GM12872 (cell line): ENCODE measurements around the gene ORAI3.

Experiments
- TF ChIP-seq, protein P1 (sequence below): IDR thresholded peaks from 3 replicates; pipeline ENCODE4 v1.5.1; 2011; ENCODE audit warnings: low read depth, mild to moderate bottlenecking, low read length, moderate library complexity; ENCODE audit not compliant: insufficient read depth

Gene ORAI3

DNA sequence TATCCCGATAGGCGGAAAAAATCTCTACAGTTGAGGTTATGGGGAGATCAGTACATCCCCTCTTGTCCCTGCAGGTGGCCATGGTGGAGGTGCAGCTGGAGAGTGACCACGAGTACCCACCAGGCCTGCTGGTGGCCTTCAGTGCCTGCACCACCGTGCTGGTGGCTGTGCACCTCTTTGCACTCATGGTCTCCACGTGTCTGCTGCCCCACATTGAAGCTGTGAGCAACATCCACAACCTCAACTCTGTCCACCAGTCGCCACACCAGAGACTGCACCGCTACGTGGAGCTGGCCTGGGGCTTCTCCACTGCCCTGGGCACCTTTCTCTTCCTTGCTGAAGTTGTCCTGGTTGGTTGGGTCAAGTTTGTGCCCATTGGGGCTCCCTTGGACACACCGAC lies 4.2 kb downstream of the ORAI3 start:
- TF ChIP-seq, protein P1, sequence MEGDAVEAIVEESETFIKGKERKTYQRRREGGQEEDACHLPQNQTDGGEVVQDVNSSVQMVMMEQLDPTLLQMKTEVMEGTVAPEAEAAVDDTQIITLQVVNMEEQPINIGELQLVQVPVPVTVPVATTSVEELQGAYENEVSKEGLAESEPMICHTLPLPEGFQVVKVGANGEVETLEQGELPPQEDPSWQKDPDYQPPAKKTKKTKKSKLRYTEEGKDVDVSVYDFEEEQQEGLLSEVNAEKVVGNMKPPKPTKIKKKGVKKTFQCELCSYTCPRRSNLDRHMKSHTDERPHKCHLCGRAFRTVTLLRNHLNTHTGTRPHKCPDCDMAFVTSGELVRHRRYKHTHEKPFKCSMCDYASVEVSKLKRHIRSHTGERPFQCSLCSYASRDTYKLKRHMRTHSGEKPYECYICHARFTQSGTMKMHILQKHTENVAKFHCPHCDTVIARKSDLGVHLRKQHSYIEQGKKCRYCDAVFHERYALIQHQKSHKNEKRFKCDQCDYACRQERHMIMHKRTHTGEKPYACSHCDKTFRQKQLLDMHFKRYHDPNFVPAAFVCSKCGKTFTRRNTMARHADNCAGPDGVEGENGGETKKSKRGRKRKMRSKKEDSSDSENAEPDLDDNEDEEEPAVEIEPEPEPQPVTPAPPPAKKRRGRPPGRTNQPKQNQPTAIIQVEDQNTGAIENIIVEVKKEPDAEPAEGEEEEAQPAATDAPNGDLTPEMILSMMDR = no peak

DNA sequence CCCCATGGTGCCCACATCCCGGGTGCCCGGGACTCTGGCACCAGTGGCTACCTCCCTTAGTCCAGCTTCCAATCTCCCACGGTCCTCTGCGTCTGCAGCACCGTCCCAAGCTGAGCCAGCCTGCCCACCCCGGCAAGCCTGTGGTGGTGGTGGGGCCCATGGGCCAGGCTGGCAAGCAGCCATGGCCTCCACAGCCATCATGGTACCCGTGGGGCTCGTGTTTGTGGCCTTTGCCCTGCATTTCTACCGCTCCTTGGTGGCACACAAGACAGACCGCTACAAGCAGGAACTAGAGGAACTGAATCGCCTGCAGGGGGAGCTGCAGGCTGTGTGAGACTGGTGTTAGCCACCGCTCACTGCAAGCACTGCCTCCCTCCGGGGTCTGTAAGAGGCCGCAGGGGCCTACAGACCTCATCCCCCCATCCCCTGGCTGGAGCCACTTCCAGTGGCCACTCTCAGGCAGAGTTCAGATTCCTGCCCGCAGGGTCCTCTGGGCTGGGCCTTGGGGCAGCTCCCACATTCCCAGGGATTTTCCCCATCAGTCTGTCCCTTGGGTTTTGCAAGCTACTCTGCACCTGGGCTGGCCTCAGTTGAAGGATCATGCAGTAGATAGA lies 4.8 kb downstream of the ORAI3 start:
- TF ChIP-seq, protein P1 = peak; percentile 85

DNA sequence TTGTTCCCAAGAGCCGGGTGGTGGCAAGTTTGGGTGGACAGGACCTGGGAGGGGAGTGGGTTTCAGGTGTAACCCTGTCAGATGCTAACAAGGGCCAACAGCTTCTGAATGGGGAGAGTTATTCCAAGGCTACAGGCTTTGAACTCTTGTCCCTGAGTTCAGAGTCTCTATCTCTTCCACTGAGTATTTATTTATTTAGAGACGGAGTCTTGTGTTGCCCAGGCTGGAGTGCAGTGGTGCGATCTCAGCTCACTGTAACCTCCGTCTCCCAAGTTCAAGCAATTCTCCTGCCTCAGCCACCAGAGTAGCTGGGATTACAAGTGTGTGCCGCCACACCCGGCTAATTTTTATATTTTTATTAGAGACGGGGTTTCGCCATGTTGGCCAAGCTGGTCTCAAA lies 6.1 kb downstream of the ORAI3 start:
- TF ChIP-seq, protein P1 = no peak

DNA sequence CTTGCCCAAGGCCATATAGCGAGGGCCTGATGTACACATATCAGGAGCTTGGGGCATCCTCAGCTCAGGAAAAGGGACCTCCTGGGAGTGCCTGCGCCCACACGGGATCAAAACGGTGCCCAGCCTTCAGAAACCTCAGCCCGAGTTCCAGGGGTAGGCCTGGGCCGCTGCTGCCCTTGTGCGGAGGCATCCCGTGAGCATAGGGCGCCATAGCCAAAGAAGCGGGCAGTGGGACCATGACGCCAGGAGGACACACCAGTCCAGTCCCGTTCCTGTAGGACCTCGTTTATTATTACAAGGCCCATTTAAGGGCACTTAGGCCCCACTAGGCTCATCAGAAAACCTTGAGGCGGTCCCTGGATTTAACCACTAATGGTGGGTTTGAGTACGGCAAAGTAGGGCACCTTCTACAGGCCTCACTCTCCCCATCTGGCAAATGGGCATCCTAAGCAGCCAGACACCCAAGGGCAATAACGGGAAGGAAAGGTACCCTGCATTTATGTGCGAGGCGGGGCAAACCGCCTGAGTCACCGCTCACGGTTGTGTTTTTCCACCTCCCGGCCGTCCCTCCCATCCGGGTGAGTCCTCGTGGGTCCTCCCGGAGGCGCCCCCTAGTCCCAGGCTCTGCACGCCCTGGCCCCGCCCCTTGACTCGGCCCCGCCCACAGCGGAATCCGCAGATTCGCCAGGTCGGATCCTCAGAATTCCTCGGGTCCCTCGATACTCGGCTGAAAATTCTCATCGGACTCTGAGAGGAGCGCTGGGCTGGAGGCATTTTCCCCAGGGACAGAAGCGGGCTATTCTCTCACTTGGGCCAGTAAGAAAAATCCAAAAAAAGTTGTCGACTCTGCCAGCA lies 8.0 kb downstream of the ORAI3 start:
- TF ChIP-seq, protein P1 = peak; percentile 35; the same call in 2 of the 3 replicates

DNA sequence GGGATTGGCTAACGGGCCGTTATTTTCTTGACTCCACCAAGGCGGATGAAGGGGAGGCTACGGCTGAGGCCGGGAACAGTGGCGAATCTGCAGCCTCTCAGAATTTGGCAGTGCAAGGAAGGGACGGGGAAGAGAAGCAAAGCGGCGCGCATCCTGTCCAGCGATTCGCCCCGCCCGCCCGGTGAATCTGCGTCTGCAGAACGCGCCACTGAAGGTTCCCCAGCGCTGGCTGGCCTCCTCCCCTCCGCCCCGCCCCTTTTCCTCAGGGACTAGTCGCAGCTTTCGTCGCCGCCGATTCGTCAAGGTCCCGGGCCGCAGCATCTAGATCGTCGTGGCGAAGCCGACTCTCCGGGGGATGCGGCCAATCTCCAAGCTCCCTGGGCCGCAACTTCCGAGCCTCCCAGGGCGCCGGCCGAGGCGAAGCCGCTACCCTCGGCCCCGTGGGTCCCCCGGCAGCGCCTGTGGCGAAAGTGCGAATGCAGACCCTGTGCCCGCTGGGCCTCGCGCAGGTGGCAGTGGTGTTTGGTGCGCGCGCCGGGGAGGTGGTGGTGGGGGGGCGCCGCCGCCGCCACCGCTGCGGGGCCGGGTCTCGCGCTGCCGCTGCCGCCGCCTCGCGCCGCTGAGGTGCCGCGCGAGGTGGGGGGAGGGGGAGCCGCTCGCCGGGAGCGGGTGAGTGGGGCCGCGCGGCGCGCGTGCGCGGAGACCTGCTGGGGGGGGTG lies 8.7 kb downstream of the ORAI3 start, which contains the start of gene SETD1A:
Gene SETD1A (plus strand): TSS at position 299 of the 719 bp plus-strand sequence. CDS start 978 bp downstream, outside the sequence.
- TF ChIP-seq, protein P1 = no peak

DNA sequence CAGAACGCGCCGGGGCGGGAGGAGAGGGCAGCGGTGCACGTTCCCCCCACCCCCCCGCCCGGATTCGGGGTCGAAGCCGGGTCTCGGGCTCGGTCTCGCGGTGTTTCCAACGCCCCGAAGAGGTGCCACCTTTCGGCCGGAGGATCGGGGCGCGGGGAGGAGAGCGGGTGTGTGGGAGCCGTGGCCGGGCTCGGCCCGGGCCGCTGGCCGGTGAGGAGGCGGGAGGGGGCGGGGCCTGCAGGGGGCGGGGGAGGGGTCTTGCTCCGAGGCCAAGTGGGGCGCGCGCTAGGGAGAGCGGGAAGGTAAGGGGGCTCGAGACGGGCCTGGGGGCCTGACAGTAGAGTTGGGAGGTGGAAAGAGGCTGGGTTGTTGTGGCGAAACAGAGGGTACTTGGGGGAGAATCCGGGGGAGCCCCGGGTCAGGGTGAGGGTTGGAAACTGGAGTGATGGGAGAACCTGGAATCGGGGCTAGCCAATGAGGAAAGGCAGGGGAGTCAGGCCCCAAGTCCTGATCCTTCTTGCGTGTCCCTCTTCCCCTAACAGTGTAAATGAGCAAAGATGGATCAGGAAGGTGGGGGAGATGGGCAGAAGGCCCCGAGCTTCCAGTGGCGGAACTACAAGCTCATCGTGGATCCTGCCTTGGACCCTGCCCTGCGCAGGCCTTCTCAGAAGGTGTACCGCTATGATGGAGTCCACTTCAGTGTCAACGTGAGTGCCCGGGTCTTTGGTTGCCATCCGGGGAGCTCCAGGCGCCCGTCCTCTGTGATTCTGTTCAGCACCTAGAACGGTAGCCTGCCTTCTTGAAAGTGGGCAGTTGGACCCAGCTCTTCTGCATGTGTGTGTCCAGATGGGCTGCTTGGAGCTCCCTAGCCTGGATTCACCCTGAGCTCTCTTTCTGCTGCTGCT lies 9.6 kb downstream of the ORAI3 start:
- TF ChIP-seq, protein P1 = no peak

DNA sequence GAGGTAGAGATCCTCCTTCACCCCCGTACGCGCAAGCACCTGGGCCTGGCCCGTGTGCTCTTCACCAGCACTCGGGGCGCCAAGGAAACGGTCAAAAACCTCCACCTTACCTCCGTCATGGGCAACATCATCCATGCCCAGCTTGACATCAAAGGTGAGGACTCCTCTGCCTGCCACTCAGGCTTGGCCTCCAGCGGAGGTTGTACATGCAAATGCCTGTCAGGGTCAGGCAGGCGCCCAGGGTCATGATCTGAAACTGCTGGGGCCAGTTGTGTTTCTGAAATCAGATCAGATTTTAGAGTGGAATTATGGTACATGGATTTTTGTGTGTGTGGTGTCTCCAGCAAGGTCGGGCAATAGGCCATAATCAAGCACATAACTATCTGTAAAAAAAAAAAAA lies 12.5 kb downstream of the ORAI3 start:
- TF ChIP-seq, protein P1 = no peak
